HG03520 (cell line): ENCODE data around the gene SRPRB.

Experiments used
- ATAC-seq: cut with Tn5 transposase; IDR thresholded peaks from one replicate; pipeline ENCODE4 v1.9.1; 2021; ENCODE audit warnings: mild to moderate bottlenecking, moderate library complexity; ENCODE audit not compliant: unreplicated experiment

Gene SRPRB

GRCh38 chr3:133864616-133865015 lies 59.0 kb downstream of the SRPRB start:
- no peak for ATAC-seq

- ATAC-seq = no peak
These were observed 59.7 kb downstream of the SRPRB start for GRCh38 chr3:133865136-133865855.

GRCh38 chr3:133866141-133866540 lies 60.5 kb downstream of the SRPRB start:
- no peak for ATAC-seq

GRCh38 chr3:133868186-133868585 lies 62.6 kb downstream of the SRPRB start:
- no peak for ATAC-seq

GRCh38 chr3:133868758-133869475 lies 63.3 kb downstream of the SRPRB start:
- no peak for ATAC-seq

GRCh38 chr3:133869586-133869985 lies 64.0 kb downstream of the SRPRB start:
- no peak for ATAC-seq

GRCh38 chr3:133870822-133871221 lies 65.2 kb downstream of the SRPRB start:
- ATAC-seq = no peak
